Panc1 (cell line): Measurements from ENCODE around the gene ZBTB46. TPM values are rescaled to one million over a fixed set of nuclear protein-coding genes. Genes with fewer than 3 reads are reported as not detected.
A peak's percentile ranks its signal among the peaks of the same experiment; 100 is the strongest.

Experiments used
- ATAC-seq: fragments of 200-7000 bp; cut with Tn5 transposase; 2 replicates; pipeline ENCODE4 v1.9.1; 2020; ENCODE audit warnings: mild to moderate bottlenecking, moderate library complexity
- Bru-seq: library from RNA; stranded (reverse); fragments of 400-500 nt; gene quantifications from one replicate; lab custom pipeline; 2021; lab: Mats Ljungman, UMichigan
- BruChase-seq, 2 experiments: library from RNA; stranded (reverse); fragments of 400-500 nt; gene quantifications; one replicate each; lab custom pipeline; 2021; lab: Mats Ljungman, UMichigan
- BruUV-seq: library from RNA; stranded (reverse); fragments of 400-500 nt; replicated peaks from 2 replicates; lab custom pipeline; 2021; lab: Mats Ljungman, UMichigan
- CTCF ChIA-PET: fragments of 300-600 bp; sonication (Branson Sonifier 250); formaldehyde crosslinking; loops from one replicate; lab custom pipeline; 2022; ENCODE audit warnings: antibody characterized with exemption; lab: Charles Lee
- POLR2A ChIA-PET: fragments of 300-600 bp; sonication (Branson Sonifier 250); formaldehyde crosslinking; loops from one replicate; lab custom pipeline; 2022; ENCODE audit warnings: antibody characterized with exemption; lab: Charles Lee
- DNase-seq: peaks from one replicate; pipeline ENCODE4 v3.0.0-alpha.2; 2010; ENCODE audit warnings: low read depth, low spot score
- H3K27ac ChIP-seq: 2 replicates; pipeline ENCODE4 v1.5.1; 2011; ENCODE audit warnings: mild to moderate bottlenecking, low read length, inconsistent platforms
- H3K27me3 ChIP-seq: fragments of 200-500 bp; sonication (Bioruptor generic); 2 replicates; pipeline ENCODE4 v1.6.0; 2014; ENCODE audit warnings: low read length, inconsistent platforms; ENCODE audit not compliant: control insufficient read depth, insufficient read depth
- H3K36me3 ChIP-seq: fragments of 200-500 bp; sonication (Bioruptor generic); 2 replicates; pipeline ENCODE4 v1.5.1; 2014; ENCODE audit warnings: inconsistent platforms, mild to moderate bottlenecking, low read length, moderate library complexity; ENCODE audit not compliant: control insufficient read depth, insufficient read depth
- H3K4me1 ChIP-seq: 2 replicates; pipeline ENCODE4 v1.5.1; 2011; ENCODE audit warnings: inconsistent platforms, mild to moderate bottlenecking, low read length, moderate library complexity; ENCODE audit not compliant: control insufficient read depth, insufficient read depth
- H3K4me3 ChIP-seq, 2 experiments: 2 replicates each; pipeline ENCODE4 v1.5.1; 2011 to 2012; ENCODE audit warnings: low read depth in 2 of 2, low read length in 2 of 2, mild to moderate bottlenecking in 2 of 2, inconsistent platforms in 1 of 2, moderate library complexity in 1 of 2
- H3K9me3 ChIP-seq: fragments of 200-500 bp; sonication (Bioruptor generic); 2 replicates; pipeline ENCODE4 v1.5.1; 2014; ENCODE audit warnings: low read depth, mild to moderate bottlenecking, inconsistent platforms, low read length, moderate library complexity; ENCODE audit not compliant: control insufficient read depth, insufficient read depth
- CTCF ChIP-seq: fragments of 450-650 bp; IDR thresholded peaks from 2 replicates; pipeline ENCODE4 v1.5.1; 2017; ENCODE audit warnings: mild to moderate bottlenecking
- POLR2AphosphoS5 ChIP-seq: IDR thresholded peaks from 2 replicates; pipeline ENCODE4 v1.6.1; 2012; ENCODE audit warnings: mild to moderate bottlenecking, low read depth, low read length, moderate library complexity
- REST ChIP-seq, 2 experiments: IDR thresholded peaks; 2 replicates each; pipeline ENCODE4 v1.6.1; 2011 to 2012; ENCODE audit warnings: low read depth in 2 of 2, control low read depth in 1 of 2, low read length in 1 of 2, mild to moderate bottlenecking in 1 of 2, moderate library complexity in 1 of 2; ENCODE audit not compliant: insufficient read depth in 1 of 2
- SIN3A ChIP-seq: IDR thresholded peaks from 2 replicates; pipeline ENCODE4 v1.6.1; 2012; ENCODE audit warnings: low read depth, mild to moderate bottlenecking, low read length, moderate library complexity, borderline replicate concordance; ENCODE audit not compliant: insufficient read depth
- TCF7L2 ChIP-seq: IDR thresholded peaks from 2 replicates; pipeline ENCODE4 v1.6.1; 2011; ENCODE audit warnings: mild to moderate bottlenecking, low read depth, low read length, inconsistent platforms
- in situ Hi-C: cut with HindIII; loops from 2 replicates; pipeline ENCODE4 v1.10.0; 2016; ENCODE audit warnings: low sequenced_read_pairs, low pct_unique_long_range_greater_than_20kb
- intact Hi-C: fragments of 100-400 bp; cut with micrococcal nuclease; formaldehyde crosslinking; loops from one replicate; pipeline ENCODE4 v1.10.0; 2022; ENCODE audit not compliant: unreplicated experiment
- long read RNA-seq: library from polyadenylated mRNA; unstranded; transcript quantifications from one replicate; pipeline ENCODE4 v2.0.0, GENCODE V29; 2021; ENCODE audit not compliant: unreplicated experiment
- polyA plus RNA-seq: library from polyadenylated mRNA; unstranded; fragments of >200 nt; gene quantifications from one replicate; pipeline ENCODE4 v1.2.1, GENCODE V29; 2012; ENCODE audit warnings: missing spikeins; ENCODE audit not compliant: insufficient read length
- total RNA-seq: library from RNA; stranded (reverse); gene quantifications from one replicate; pipeline ENCODE4 v1.2.1, GENCODE V29; 2021; ENCODE audit not compliant: unreplicated experiment

Gene ZBTB46, protein sequence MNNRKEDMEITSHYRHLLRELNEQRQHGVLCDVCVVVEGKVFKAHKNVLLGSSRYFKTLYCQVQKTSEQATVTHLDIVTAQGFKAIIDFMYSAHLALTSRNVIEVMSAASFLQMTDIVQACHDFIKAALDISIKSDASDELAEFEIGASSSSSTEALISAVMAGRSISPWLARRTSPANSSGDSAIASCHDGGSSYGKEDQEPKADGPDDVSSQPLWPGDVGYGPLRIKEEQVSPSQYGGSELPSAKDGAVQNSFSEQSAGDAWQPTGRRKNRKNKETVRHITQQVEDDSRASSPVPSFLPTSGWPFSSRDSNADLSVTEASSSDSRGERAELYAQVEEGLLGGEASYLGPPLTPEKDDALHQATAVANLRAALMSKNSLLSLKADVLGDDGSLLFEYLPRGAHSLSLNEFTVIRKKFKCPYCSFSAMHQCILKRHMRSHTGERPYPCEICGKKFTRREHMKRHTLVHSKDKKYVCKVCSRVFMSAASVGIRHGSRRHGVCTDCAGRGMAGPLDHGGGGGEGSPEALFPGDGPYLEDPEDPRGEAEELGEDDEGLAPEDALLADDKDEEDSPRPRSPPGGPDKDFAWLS
- total RNA-seq (15.2 TPM), Bru-seq, nascent RNA (percentile 56 among the genes with signal in this experiment), BruChase-seq, experiment 1, labeled RNA remaining after a 2-hour chase (percentile 62 among the genes with signal in this experiment), BruChase-seq, experiment 2, labeled RNA remaining after a 6-hour chase (percentile 66 among the genes with signal in this experiment)
- 8.3 TPM for polyA plus RNA-seq
- long read RNA-seq, full-length matches to known transcripts, result 1 of 10 reads
- long read RNA-seq, partial matches to known transcripts, result 4 of 10 reads
- long read RNA-seq, other reads (novel, unspliced or antisense), result 5 of 10 reads

GRCh38 chr20:63830841-63831588 is at the start of gene ZBTB46:
TSS of gene ZBTB46 (minus strand) at chr20:63831264. CDS start at chr20:63790757, 40,507 bp downstream.
- POLR2A ChIA-PET, result no interaction called here
- peak within 1 kb of the TSS; percentile 77 for H3K27ac ChIP-seq
- DNase-seq (no peak), ATAC-seq (peak; percentile 66)
- in situ Hi-C loops, result no loop called here
- intact Hi-C loops, result no loop called here
- H3K9me3 ChIP-seq, result no peaks in the 10 kb centered on the region
- BruUV-seq, result no TSS peak
- peaks cover 42% of the 10 kb centered on the region for H3K4me1 ChIP-seq
- no peak for TF ChIP-seq REST (IDR thresholded peaks at IDR 0.05; ENCODE audit: insufficient read depth in 1 of 2, low read depth in 2 of 2, low read length in 1 of 2)
- TF ChIP-seq POLR2AphosphoS5, result no peak
- TF ChIP-seq TCF7L2, result no peak
- no peak for TF ChIP-seq CTCF
- no peak for TF ChIP-seq SIN3A
- CTCF ChIA-PET, result no interaction called here
- H3K27me3 ChIP-seq, result no peaks in the 10 kb centered on the region
- H3K4me3 ChIP-seq, result peak within 1 kb of the TSS; percentile 53 to 63
- no peaks in the 10 kb centered on the region for H3K36me3 ChIP-seq

DNA sequence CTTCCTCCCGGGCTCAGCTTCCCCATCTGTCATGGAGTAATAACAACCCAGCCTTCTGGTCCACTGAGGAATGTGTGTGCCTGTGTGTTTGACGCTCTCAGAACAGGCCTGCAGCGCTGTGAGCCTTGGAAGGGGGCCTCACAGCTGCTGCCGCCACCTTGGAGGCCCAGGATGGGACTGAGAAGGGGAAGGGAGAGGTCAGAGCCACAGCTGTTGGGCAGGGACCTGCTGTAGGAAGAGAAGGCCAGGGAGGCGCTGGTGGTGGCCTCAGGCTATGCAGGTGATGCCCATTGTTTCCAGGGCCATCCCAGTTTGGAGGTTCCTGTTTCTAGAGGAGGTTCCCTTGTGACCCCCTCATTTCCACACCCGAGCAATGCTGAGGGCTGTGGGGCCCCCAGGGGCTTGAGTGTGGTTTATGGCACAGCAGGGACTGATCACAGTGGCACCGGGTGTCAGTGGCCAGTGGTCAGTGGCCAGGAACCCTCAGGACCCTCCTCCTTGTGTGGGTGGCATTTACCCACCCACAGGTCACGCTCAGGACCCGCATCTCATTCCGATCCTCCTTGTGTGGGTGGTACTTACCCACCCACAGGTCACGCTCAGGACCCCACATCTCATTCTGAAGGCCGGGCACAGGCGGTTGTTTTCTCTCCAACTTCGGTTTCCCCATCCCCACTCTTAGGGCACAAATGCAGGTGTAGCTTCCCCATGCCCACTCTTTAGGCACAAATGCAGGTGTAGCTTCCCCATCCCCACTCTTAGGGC is 48.0 kb upstream of the ZBTB46 start:
- Histone ChIP-seq H3K4me1 (no peaks in the 10 kb centered on the region), H3K4me3 (no peak overlapping the region), H3K27ac (no peak overlapping the region), H3K9me3 (no peaks in the 10 kb centered on the region), H3K27me3 (no peaks in the 10 kb centered on the region), H3K36me3 (peaks cover 12% of the 10 kb centered on the region)
- ATAC-seq (no peak), DNase-seq (no peak)
- in situ Hi-C loops (no loop called here), intact Hi-C loops (no loop called here)
- BruUV-seq, result no TSS peak
- CTCF ChIA-PET, result no interaction called here
- POLR2A ChIA-PET, result no interaction called here
- TF ChIP-seq POLR2AphosphoS5 (no peak), SIN3A (no peak), CTCF (no peak), REST (IDR thresholded peaks at IDR 0.05; ENCODE audit: insufficient read depth in 1 of 2, low read depth in 2 of 2, low read length in 1 of 2) (no peak), TCF7L2 (no peak)
